ENCODE data around the gene GUCY2D. TPM values are rescaled to one million over a fixed set of nuclear protein-coding genes. Genes with fewer than 3 reads are reported as not detected.

GUCY2D gene
- total and polyA plus RNA-seq, 2 experiments from 2014 or later, result 0.07 to 0.08 TPM

DNA sequence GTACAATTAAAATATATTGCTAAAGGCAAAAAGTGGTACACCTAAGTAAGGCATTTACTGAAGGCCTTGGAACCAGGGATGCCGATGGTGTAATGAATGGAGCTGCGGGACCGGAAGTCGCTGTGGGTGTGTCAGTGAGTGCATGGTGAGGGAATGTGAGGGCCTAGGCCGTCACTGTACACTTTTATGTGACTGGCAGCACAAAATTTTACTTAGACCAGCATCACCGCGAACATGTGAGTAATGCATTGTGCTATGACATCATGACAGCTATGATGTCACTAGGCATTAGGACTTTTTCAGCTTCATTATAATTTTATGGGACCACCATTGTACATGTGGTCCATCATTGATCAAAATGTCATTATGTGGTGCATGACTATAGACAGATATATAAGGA lies 51.2 kb downstream of the GUCY2D start (continued):
- TF ChIP-seq, protein P1, sequence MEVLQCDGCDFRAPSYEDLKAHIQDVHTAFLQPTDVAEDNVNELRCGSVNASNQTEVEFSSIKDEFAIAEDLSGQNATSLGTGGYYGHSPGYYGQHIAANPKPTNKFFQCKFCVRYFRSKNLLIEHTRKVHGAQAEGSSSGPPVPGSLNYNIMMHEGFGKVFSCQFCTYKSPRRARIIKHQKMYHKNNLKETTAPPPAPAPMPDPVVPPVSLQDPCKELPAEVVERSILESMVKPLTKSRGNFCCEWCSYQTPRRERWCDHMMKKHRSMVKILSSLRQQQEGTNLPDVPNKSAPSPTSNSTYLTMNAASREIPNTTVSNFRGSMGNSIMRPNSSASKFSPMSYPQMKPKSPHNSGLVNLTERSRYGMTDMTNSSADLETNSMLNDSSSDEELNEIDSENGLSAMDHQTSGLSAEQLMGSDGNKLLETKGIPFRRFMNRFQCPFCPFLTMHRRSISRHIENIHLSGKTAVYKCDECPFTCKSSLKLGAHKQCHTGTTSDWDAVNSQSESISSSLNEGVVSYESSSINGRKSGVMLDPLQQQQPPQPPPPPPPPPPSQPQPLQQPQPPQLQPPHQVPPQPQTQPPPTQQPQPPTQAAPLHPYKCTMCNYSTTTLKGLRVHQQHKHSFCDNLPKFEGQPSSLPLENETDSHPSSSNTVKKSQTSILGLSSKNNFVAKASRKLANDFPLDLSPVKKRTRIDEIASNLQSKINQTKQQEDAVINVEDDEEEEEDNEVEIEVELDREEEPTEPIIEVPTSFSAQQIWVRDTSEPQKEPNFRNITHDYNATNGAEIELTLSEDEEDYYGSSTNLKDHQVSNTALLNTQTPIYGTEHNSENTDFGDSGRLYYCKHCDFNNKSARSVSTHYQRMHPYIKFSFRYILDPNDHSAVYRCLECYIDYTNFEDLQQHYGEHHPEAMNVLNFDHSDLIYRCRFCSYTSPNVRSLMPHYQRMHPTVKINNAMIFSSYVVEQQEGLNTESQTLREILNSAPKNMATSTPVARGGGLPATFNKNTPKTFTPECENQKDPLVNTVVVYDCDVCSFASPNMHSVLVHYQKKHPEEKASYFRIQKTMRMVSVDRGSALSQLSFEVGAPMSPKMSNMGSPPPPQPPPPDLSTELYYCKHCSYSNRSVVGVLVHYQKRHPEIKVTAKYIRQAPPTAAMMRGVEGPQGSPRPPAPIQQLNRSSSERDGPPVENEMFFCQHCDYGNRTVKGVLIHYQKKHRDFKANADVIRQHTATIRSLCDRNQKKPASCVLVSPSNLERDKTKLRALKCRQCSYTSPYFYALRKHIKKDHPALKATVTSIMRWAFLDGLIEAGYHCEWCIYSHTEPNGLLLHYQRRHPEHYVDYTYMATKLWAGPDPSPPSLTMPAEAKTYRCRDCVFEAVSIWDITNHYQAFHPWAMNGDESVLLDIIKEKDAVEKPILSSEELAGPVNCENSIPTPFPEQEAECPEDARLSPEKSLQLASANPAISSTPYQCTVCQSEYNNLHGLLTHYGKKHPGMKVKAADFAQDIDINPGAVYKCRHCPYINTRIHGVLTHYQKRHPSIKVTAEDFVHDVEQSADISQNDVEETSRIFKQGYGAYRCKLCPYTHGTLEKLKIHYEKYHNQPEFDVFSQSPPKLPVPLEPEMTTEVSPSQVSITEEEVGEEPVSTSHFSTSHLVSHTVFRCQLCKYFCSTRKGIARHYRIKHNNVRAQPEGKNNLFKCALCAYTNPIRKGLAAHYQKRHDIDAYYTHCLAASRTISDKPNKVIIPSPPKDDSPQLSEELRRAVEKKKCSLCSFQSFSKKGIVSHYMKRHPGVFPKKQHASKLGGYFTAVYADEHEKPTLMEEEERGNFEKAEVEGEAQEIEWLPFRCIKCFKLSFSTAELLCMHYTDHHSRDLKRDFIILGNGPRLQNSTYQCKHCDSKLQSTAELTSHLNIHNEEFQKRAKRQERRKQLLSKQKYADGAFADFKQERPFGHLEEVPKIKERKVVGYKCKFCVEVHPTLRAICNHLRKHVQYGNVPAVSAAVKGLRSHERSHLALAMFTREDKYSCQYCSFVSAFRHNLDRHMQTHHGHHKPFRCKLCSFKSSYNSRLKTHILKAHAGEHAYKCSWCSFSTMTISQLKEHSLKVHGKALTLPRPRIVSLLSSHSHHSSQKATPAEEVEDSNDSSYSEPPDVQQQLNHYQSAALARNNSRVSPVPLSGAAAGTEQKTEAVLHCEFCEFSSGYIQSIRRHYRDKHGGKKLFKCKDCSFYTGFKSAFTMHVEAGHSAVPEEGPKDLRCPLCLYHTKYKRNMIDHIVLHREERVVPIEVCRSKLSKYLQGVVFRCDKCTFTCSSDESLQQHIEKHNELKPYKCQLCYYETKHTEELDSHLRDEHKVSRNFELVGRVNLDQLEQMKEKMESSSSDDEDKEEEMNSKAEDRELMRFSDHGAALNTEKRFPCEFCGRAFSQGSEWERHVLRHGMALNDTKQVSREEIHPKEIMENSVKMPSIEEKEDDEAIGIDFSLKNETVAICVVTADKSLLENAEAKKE (CRISPR knock-in tag; IDR thresholded peaks at IDR 0.05), result no peak

- Mint-ChIP-seq H3K36me3 (ENCODE audit: low read depth) (no peaks in the 10 kb centered on the region), H3K4me3 (no peak overlapping the region), H3K27me3 (ENCODE audit: insufficient read depth, low read depth, poor library complexity) (peaks cover 6% of the 10 kb centered on the region), H3K4me1 (peaks cover 7% of the 10 kb centered on the region), H3K27ac (no peak overlapping the region), H3K9me3 (no peaks in the 10 kb centered on the region)
- Histone ChIP-seq H3K27me3 (ENCODE audit: insufficient read depth) (peaks cover 32% of the 10 kb centered on the region), H3K79me2 (replicated peaks; ENCODE audit: insufficient read depth) (no peaks in the 10 kb centered on the region), H3K4me3 (no peak overlapping the region), H3K4me2 (no peak overlapping the region), H4K20me1 (replicated peaks; ENCODE audit: insufficient read depth) (no peaks in the 10 kb centered on the region), H2AFZ (no peak overlapping the region; the same call in 1 of the 2 replicates), H3K27ac (ENCODE audit: low read depth) (no peak overlapping the region), H3F3A (replicated peaks; ENCODE audit: low read depth) (no peaks in the 10 kb centered on the region), H3K9me2 (ENCODE audit: insufficient read depth) (no peaks in the 10 kb centered on the region), H3K4me1 (ENCODE audit: insufficient read depth) (peaks cover 8% of the 10 kb centered on the region), H3K36me3 (ENCODE audit: insufficient read depth) (no peaks in the 10 kb centered on the region)
- DNase-seq (ENCODE audit: low spot score) (no peak), ATAC-seq (no peak)
- no peak for TF ChIP-seq REST (IDR thresholded peaks at IDR 0.05; ENCODE audit: unreplicated experiment)
Measured at GRCh38 chr17:8055851-8056231, 53.4 kb downstream of the GUCY2D start.

All from GM23338 (cell line).